A673 (cell line): ENCODE data around the gene FCHSD2.

Source experiments
- EZH2 ChIP-seq: fragments of 200-600 bp; sonication (generic); IDR thresholded peaks from 2 replicates; pipeline ENCODE4 v1.6.1; 2017; ENCODE audit warnings: borderline replicate concordance, low read depth, mild to moderate bottlenecking, mixed read lengths, antibody characterized with exemption, low read length; ENCODE audit not compliant: poor library complexity, severe bottlenecking
- TF ChIP-seq, protein P1 (sequence below): fragments of 300-800, 200-600 bp; sonication (generic); conservative IDR thresholded peaks from 2 replicates; pipeline ENCODE4 v1.5.1; 2017; ENCODE audit warnings: low read depth, mild to moderate bottlenecking, antibody characterized with exemption, low read length, moderate library complexity, mixed read lengths

DNA sequence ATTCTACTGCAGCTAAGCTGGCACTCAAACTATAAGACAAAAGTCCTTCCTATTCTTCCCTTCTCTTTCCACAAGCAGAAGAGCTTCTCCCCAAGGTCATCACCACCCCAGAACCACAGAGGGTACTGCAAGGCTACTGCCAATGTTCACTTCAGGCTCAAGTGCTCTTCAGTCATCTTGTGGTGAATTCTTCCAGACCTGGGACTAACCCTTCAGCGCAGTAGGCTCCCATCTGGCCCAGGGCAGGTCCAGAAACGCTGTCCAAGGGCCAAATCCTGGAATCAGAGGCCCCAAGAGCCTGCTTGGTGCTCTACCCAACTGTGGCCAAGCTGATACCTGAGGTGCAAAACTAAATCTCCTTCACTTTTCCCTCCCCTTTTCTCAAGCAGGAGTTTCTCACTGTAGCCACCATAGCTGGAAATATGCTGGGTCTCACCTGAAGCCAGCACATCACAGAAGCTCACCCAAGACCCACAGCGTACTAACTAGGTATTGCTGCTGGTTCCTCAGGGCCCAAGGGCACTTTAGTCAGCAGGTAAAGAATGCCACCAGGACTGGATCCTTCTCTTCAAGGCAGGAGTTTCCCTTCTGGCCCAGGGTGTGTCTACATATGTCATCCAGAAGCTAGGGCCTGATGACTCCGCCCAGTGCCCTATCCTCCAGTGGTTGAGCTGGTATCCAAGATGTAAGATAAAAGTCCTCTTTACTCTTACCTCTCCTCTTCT is 27.8 kb downstream of the FCHSD2 start:
- TF ChIP-seq, protein P1, sequence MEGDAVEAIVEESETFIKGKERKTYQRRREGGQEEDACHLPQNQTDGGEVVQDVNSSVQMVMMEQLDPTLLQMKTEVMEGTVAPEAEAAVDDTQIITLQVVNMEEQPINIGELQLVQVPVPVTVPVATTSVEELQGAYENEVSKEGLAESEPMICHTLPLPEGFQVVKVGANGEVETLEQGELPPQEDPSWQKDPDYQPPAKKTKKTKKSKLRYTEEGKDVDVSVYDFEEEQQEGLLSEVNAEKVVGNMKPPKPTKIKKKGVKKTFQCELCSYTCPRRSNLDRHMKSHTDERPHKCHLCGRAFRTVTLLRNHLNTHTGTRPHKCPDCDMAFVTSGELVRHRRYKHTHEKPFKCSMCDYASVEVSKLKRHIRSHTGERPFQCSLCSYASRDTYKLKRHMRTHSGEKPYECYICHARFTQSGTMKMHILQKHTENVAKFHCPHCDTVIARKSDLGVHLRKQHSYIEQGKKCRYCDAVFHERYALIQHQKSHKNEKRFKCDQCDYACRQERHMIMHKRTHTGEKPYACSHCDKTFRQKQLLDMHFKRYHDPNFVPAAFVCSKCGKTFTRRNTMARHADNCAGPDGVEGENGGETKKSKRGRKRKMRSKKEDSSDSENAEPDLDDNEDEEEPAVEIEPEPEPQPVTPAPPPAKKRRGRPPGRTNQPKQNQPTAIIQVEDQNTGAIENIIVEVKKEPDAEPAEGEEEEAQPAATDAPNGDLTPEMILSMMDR, result no peak
- TF ChIP-seq EZH2, result no peak
